ENCODE data around the gene SNW1. TPM values are rescaled to one million over a fixed set of nuclear protein-coding genes. Genes with fewer than 3 reads are reported as not detected.

SNW1 gene
- total RNA-seq, 4 donors from 2014 or later, result 39.8 to 68.4 (median 43.0) TPM

DNA sequence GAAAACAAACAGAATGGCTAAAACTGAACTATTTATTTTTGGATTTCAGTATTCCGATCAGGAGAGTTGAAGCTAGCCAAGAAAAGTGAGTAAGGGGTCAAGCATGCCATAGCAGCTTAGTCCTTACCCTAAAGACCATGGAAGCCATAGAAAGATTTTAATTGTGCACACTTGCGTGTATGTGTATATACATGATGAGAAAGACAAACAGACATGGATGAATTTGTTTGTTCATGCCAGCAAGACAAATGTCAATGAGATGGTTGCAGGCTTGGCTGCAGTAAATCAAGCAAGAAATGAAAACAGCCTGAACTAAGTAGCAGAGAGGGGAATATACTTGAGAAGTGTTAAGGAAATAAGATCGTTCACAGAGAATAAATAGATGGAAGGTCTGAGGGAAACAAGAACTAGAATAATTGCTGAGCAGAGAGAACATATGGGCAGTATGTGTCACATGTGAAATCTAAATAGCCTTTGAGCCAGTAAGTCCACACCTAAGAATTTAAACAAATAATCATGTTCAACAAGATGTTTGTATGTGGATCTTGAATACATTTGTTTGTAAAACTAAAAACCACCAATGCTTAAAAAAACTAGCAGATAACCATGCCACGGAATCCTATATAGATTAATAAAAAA lies 14.8 kb downstream of the SNW1 start:
- DNase-seq (ENCODE audit: low spot score in 2 of 2), result no peak
- Histone ChIP-seq H3K4me1 (peaks cover 0 to 3% (median 0%) of the 10 kb centered on the region in 4 donors), H3K36me3 (peaks cover 0 to 82% (median 6%) of the 10 kb centered on the region in 3 donors), H3K27me3 (no peaks in the 10 kb centered on the region), H3K9me3 (no peaks in the 10 kb centered on the region), H3K27ac (no peak overlapping the region), H3K4me3 (no peak overlapping the region)
- TF ChIP-seq, protein P1, sequence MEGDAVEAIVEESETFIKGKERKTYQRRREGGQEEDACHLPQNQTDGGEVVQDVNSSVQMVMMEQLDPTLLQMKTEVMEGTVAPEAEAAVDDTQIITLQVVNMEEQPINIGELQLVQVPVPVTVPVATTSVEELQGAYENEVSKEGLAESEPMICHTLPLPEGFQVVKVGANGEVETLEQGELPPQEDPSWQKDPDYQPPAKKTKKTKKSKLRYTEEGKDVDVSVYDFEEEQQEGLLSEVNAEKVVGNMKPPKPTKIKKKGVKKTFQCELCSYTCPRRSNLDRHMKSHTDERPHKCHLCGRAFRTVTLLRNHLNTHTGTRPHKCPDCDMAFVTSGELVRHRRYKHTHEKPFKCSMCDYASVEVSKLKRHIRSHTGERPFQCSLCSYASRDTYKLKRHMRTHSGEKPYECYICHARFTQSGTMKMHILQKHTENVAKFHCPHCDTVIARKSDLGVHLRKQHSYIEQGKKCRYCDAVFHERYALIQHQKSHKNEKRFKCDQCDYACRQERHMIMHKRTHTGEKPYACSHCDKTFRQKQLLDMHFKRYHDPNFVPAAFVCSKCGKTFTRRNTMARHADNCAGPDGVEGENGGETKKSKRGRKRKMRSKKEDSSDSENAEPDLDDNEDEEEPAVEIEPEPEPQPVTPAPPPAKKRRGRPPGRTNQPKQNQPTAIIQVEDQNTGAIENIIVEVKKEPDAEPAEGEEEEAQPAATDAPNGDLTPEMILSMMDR (IDR thresholded peaks at IDR 0.05), result no peak
- TF ChIP-seq POLR2A (IDR thresholded peaks at IDR 0.05) (no peak), EP300 (IDR thresholded peaks at IDR 0.05) (no peak)
- WGBS, 2 donors, result 52 to 56% methylated on average over 4 of the region's 4 CpGs

DNA sequence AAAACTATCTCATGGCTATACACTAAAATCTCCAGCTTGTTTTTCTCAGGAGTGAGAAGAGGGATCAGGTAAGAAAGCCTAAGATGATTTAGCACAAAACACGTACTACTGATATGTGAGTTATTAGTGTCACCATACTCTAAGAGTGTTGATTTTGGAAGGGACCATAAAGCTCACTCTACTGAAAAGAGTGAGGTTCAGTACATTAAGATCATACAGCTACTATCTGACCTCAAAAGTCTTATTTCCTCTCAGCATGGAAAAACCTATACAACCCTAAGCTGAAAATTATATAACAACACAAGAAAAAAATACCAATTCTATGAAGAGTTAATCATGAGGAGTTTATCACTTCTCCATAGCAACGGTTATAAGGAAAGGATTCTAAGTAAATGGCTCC lies 19.5 kb downstream of the SNW1 start:
- peaks cover 0 to 72% (median 12%) of the 10 kb centered on the region in 3 donors for H3K36me3 ChIP-seq
- H3K9me3 ChIP-seq, result no peaks in the 10 kb centered on the region
- no peak overlapping the region for H3K4me3 ChIP-seq
- no peaks in the 10 kb centered on the region for H3K27me3 ChIP-seq
- no peak overlapping the region for H3K27ac ChIP-seq
- TF ChIP-seq POLR2A (IDR thresholded peaks at IDR 0.05) (no peak), EP300 (IDR thresholded peaks at IDR 0.05) (no peak)
- TF ChIP-seq, protein P1 (IDR thresholded peaks at IDR 0.05), result no peak
- DNase-seq (ENCODE audit: low spot score in 2 of 2), result no peak
- peaks cover 0 to 4% (median 2%) of the 10 kb centered on the region in 4 donors for H3K4me1 ChIP-seq
- WGBS, 2 donors, result 83% methylated on average over 2 of the region's 2 CpGs

DNA sequence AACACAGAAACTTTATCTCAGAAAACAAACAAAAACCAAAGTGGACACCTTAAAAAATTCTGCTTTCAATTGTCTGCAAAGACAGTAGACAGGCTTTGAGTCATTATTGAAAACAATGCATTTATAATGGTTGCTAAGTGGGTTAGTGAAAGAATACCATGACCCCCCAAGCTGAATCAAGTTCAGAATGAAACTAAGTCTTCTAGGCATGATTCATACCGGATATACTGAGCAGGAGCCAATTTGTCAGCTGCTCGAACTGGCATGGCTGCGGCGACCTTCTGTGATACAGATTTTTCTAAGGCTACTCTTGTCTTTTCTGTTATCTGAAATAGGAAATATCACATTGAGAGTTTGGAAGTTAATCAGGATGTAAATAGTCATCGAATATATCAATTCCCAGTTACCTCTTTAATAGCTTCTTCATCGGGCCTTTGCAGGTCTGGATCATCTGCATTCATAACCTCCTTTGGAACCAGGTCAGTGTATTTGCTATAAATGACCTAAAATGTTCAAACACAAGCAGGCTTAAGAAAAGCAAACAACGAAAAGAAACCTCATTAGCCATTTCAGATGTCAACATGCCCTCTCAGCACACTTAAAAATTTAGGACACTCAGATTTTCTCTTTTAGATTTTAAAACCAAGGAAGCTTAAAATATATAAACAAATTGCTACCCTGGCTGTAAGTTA lies 22.3 kb downstream of the SNW1 start:
- Histone ChIP-seq H3K4me1 (peaks cover 0 to 4% (median 0%) of the 10 kb centered on the region in 4 donors), H3K27ac (no peak overlapping the region), H3K4me3 (no peak overlapping the region), H3K9me3 (no peaks in the 10 kb centered on the region), H3K27me3 (no peaks in the 10 kb centered on the region), H3K36me3 (peaks cover 0 to 77% (median 19%) of the 10 kb centered on the region in 3 donors)
- TF ChIP-seq EP300 (IDR thresholded peaks at IDR 0.05) (no peak), POLR2A (IDR thresholded peaks at IDR 0.05) (no peak)
- TF ChIP-seq, protein P1 (IDR thresholded peaks at IDR 0.05), result no peak
- 72 to 76% methylated on average over 7 of the region's 7 CpGs for WGBS, 2 donors
- DNase-seq (ENCODE audit: low spot score in 2 of 2), result no peak

DNA sequence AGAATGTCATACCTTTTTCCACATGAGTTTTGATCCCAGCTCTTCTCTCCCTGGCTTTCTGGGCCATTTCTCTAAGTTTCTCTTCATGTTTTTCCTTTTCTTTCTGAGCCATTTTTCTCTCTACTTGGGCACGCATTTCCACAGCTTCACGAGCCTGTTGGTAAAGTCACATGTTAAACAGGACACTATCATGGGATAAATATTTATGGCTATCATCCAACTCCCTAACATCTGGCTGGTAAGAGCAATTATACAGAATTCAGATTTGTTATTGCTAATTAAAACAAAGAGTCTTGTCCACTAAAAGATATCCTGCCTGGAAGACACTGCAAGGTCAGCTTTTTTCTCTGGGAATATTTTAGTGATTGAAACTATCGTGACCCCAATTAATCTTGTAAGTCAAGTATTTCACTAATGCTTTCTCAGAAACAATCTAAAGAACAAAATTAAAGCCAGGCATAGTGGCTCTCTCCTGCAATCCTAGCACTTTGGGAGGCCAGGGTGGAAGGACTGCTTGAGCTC lies 29.9 kb downstream of the SNW1 start:
- Histone ChIP-seq H3K4me1 (no peaks in the 10 kb centered on the region), H3K27me3 (no peaks in the 10 kb centered on the region), H3K9me3 (no peaks in the 10 kb centered on the region), H3K4me3 (no peak overlapping the region), H3K36me3 (peaks cover 3 to 99% (median 45%) of the 10 kb centered on the region in 3 donors), H3K27ac (no peak overlapping the region)
- TF ChIP-seq EP300 (IDR thresholded peaks at IDR 0.05) (no peak), POLR2A (IDR thresholded peaks at IDR 0.05) (no peak)
- TF ChIP-seq, protein P1 (IDR thresholded peaks at IDR 0.05), result no peak
- WGBS, 2 donors, result 81 to 83% methylated on average over 3 of the region's 3 CpGs
- DNase-seq (ENCODE audit: low spot score in 2 of 2), result no peak

DNA sequence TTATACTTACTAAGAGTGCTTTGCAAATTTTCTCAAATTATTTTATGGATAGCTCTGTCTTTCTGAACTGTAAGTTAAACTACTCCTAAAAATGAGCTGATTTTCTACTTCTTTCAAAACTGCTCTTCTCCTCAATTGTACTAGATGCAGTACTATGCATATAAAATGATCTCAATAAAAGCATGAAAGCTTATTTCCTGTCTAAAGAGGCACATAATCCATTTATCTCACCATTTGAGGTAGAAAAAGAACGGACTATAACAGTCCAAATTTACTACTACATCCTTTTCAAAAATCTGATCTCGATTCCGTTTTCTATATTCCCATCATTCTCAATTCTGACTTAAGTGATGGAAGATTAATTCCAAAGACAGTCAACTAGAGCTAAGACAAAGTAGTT lies 38.7 kb downstream of the SNW1 start:
- WGBS, 2 donors, result 95 to 96% methylated on average over 3 of the region's 3 CpGs
- TF ChIP-seq EP300 (IDR thresholded peaks at IDR 0.05) (no peak), POLR2A (IDR thresholded peaks at IDR 0.05) (no peak)
- TF ChIP-seq, protein P1 (IDR thresholded peaks at IDR 0.05), result no peak
- Histone ChIP-seq H3K4me3 (no peak overlapping the region), H3K36me3 (peaks cover 3 to 96% (median 5%) of the 10 kb centered on the region in 3 donors), H3K27me3 (no peaks in the 10 kb centered on the region), H3K4me1 (no peaks in the 10 kb centered on the region), H3K9me3 (no peaks in the 10 kb centered on the region), H3K27ac (no peak overlapping the region)
- no peak for DNase-seq (ENCODE audit: low spot score in 2 of 2)

All from tibial nerve (tissue), 4 donors.